C4-2B (cell line): ENCODE results near the gene TCF7L1.

Experiments
- H3K27ac ChIP-seq: fragments of 450-650 bp; 2 replicates; pipeline ENCODE4 v1.5.1; 2017
- ZFX ChIP-seq: fragments of 450-650 bp; IDR thresholded peaks from 2 replicates; pipeline ENCODE4 v1.6.1; 2017
- TF ChIP-seq, protein P1 (sequence below): fragments of 450-650 bp; conservative IDR thresholded peaks from 2 replicates; pipeline ENCODE4 v1.5.1; 2017; ENCODE audit warnings: mild to moderate bottlenecking

The TCF7L1 gene

DNA sequence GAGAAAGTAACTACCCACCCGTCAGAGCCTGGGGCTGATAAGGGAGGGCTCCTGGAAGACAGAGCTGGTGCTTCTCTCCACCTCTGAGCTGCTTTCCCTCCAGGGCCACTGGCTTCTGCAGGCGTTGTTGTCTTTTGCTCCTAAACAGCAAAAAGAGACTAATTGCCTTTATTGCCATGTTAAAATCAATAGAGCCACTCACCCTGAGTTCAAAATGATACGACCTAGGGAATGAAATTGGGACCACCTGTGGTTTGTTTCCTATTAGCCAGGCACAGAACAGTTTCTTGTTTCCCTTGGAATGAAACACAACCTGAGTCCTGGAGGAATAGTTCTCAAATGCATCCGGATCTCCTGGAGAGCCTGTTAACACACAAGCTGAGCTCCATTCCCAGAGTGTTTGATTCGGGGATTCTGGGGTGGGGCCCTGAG, 45.8 kb downstream of the TCF7L1 start:
- H3K27ac ChIP-seq = no peak overlapping the region

DNA sequence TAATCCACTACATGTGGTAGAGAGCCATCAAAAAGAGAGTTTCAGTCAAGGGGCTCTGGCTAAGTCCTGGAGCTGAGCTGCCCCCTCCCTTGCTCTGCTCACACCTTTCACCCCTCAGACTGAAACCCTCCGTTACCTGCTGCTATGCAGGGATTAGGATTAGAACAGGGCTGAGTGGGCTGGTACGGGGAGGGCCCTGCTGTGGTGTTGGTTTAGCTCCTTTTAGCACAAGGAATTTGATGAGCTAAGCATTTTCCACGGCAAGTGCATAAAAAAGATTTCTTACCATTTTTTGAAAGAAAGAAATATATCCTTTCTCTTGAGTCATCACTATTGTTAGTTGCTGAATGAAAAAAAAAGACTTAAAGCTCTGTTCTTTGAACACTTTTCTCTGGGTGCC, 46.3 kb downstream of the TCF7L1 start:
- H3K27ac ChIP-seq = no peak overlapping the region
- TF ChIP-seq, protein P1, sequence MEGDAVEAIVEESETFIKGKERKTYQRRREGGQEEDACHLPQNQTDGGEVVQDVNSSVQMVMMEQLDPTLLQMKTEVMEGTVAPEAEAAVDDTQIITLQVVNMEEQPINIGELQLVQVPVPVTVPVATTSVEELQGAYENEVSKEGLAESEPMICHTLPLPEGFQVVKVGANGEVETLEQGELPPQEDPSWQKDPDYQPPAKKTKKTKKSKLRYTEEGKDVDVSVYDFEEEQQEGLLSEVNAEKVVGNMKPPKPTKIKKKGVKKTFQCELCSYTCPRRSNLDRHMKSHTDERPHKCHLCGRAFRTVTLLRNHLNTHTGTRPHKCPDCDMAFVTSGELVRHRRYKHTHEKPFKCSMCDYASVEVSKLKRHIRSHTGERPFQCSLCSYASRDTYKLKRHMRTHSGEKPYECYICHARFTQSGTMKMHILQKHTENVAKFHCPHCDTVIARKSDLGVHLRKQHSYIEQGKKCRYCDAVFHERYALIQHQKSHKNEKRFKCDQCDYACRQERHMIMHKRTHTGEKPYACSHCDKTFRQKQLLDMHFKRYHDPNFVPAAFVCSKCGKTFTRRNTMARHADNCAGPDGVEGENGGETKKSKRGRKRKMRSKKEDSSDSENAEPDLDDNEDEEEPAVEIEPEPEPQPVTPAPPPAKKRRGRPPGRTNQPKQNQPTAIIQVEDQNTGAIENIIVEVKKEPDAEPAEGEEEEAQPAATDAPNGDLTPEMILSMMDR = no peak
- no peak for TF ChIP-seq ZFX

More for the DNA sequence above, 45.8 kb downstream of the TCF7L1 start:
- TF ChIP-seq, protein P1 = no peak

DNA sequence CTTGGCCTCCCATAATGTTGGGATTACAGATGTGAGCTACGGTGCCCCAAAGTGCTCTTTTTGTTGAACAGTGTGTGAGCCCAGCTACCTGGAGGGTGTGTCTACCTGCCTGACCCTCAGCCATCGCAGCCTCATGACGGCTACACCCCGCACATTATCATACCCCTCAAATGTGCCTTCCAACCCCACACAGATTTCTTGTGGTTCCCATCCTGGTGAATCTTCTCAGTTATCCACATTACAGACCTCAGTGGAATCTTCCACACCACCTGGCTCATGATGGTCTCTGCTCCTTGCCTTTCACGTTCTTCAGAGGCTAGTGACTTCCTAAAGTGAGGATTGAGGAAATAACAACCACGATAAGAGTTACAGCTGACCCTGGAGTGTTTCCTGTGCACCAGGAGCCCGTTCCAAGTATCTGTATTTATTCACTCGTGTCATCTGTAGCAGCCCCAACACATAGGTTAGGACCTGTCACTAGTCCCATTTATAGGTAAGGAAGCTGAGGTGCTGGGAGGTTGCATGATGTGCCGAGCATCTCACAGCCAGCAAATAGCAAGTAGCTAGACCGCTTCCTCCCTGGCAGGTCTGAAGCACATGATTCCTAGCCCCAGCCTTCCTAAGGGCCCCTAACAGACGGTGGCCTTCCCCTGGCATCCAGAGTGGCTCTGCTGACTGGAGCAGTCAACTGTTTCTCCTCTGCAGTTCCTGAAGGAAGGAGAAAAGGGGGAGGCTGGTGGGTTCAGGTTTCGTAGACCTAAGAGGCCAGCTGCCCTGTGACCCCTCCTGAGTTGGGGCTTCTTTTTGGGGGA, 47.3 kb downstream of the TCF7L1 start:
- no peak overlapping the region for H3K27ac ChIP-seq
- TF ChIP-seq ZFX = no peak
- TF ChIP-seq, protein P1 = no peak

DNA sequence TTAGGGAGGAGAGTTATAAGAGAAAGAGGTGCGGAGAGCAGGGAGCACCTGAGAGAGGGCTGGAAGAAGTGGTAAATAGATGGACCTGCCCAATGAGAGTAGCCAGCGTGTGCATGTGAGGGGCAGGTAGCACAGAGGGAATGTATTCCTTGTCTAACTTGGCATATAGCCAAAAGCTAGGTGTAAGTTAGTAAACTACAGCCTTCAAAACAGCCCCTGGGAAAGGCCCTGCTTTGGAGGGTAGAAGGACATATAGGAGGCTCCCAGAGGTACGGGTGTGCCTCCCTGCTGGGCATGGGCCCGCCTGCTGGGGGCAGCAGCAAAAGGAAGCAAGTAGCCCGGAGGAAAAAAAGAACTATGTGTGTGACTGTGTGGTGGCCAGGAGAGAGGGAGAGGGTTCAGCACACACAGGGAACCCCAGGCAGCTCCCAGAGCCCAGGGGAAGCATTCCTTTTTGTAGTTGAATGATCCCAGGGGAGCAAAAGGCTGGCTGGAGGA, 48.0 kb downstream of the TCF7L1 start:
- TF ChIP-seq ZFX = no peak
- TF ChIP-seq, protein P1 = no peak
- H3K27ac ChIP-seq = no peak overlapping the region

DNA sequence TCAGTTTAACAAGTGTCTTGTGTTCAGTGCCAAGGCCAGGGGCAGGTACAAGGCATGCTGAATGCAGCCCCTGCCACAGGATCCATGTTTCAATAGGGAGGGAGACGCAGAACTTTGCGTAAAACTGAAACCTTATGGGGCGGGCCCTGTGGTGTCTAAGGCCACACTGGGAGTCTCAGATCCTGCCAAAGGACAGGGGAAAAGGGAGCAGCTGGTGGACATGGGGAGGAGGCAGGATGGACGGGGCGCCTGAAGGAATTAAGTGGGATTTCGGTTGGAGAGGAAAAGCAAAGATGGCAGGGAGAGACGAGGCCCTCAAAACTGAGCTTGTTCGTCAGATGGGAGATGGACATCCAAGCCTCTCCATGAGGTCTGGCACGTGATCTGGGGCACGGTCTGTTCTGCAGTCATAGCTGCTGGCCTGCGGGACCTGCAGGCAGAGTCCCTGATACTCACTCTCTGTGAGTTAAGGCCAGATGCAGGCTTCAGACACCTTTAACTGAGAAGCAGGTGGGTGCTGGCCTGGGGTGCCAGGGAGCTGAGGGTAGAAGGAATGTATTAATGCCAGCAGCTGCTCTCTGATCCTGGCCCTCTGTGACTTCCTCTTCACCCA, 48.8 kb downstream of the TCF7L1 start:
- TF ChIP-seq, protein P1 = no peak
- no peak for TF ChIP-seq ZFX
- no peak overlapping the region for H3K27ac ChIP-seq

DNA sequence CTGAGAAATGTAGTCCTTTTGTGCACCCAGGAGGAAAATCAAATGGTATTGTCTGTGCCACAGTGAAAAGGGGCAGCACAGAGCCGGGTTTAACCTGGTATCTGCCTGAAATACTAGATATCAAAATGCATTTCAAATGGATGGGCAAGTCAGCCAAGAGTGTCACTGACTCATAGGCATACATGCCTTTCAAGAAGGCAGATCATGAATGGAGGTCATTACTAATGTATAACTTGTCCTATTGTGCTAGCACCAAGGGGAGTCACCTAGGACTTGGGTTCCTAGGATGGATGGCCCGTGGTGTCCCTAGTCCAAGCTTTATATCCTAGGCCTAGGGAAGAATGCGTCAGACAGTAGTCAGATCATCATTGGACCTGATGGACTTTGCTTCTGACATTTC, 49.9 kb downstream of the TCF7L1 start:
- no peak overlapping the region for H3K27ac ChIP-seq

More for the DNA sequence above, 49.9 kb downstream of the TCF7L1 start:
- TF ChIP-seq, protein P1 = no peak
- no peak for TF ChIP-seq ZFX
